GM19239 (cell line): Measurements from ENCODE around the gene ETS2.
"Not testable (repeated sequence)": the region's sequence is repeated elsewhere in the genome, so short reads cannot be mapped to it uniquely, and the experiment has no call there.

Source experiments
- DNase-seq: peaks from one replicate; pipeline ENCODE4 v3.0.0; 2011; ENCODE audit warnings: low spot score; ENCODE audit not compliant: insufficient read length
- FAIRE-seq: peaks from 2 replicates; lab custom pipeline; 2011; peaks lifted over from hg19 to GRCh38; lab: Jason Lieb, UNC

Gene ETS2

DNA sequence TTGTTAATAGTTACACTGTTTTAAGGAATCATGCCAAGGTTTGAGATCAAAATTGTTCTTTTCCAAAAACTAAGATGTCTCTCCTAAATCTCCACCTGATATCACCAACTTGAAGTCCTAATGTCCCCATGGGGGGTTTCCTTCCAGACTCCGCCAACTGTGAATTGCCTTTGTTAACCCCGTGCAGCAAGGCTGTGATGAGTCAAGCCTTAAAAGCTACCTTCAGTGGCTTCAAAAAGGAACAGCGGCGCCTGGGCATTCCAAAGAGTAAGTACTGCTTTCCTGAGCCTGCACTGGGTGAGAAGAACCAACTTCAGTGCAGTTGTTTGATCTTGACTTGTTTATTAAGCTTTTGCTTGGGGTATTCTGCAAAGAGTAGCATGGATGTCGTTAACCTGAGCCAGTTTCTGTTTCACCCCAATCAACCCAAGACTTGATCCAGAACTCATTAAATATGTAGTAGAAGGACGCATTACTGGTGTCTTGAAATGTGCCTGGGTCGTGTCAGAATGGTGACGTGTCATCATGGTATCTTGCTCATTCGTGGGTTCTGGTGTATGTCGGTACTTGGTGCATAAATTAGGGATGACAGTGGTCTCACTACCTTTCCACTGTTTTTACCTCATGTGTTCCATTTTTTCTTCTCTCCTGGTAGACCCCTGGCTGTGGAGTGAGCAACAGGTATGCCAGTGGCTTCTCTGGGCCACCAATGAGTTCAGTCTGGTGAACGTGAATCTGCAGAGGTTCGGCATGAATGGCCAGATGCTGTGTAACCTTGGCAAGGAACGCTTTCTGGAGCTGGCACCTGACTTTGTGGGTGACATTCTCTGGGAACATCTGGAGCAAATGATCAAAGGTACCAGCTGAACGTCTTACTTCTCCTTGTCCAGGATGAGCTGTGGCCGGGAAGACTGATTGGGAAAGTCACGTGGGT lies 8.7 kb downstream of the ETS2 start:
- DNase-seq: no peak
- no peak for FAIRE-seq

DNA sequence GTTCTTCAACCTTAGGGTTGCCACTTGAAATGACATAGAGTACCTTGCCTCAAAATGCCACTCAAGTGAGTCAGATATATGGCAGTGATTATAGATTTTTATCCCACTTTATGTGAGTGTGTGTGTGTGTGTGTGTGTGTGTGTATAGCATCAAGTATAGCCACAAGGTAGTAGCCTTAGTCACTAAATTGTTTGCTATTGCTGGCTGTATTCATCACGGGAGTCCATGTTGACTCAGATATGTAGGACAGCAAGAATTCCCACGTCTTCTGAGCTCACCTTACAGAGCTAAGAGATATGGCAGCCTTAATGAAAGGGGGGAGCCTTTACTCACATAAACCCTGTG lies 9.3 kb downstream of the ETS2 start:
- no peak for DNase-seq
- no peak for FAIRE-seq

- FAIRE-seq (no peak), DNase-seq (no peak)
Measured at GRCh38 chr21:38816400-38816977, 10.8 kb downstream of the ETS2 start.

DNA sequence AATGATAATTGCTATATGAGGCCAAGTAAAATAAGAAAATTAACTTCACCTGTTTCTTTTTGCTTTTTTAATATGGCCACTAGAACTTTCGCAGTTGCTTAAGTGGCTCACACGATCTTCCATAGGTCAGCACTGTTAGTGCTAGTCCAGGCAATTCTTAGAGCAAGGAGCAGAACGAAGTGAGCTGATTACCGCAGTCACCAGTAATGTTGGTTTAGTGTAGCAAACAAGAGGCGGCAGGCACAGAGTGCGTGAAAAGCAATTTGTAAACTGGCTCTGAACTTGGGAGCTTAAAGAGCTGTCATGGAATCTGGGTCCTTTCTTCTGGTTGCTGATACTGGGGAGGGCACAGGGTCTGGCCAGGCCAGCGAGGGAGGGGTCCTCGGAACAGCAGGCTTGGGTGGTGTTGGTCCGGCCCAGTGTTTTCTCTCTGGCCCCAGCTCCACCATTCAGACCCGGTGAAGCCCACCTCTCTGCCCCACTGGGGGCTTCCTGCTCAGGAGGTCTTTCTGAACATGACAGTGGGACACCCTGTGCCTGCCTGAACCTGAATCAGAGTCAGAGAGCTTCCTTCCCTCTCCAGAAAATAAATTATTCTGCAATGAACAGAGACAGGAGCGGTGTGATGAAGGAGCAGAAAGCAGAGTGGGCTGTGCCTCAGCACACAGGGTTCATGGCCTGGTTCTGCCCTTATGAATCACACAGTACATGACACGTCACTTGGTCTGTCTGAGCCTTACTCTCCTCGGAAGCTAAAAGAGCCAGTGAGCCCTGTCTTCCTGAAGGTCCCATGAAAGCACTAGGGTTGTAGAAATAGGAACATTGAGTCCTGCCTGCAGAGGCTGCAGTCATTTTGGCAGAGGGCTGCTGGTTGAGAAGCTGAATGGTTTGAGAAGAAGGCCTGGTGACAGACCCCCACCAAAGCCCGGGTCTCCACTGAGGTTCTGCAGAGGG lies 11.9 kb downstream of the ETS2 start:
- DNase-seq: no peak
- no peak for FAIRE-seq

DNA sequence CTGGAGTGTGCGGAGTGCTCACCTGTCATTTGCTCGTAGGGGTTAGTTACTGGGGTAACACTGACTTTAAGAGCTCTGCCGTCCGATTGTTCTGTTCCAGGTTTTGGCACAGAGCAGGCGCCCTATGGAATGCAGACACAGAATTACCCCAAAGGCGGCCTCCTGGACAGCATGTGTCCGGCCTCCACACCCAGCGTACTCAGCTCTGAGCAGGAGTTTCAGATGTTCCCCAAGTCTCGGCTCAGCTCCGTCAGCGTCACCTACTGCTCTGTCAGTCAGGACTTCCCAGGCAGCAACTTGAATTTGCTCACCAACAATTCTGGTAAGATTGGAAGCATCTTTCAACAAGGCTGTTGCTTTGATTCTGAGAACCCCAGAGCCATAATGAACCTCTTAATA lies 12.6 kb downstream of the ETS2 start:
- no peak for DNase-seq
- FAIRE-seq: no peak

- FAIRE-seq: no peak
- DNase-seq: no peak
Measured at GRCh38 chr21:38819051-38819718, 13.5 kb downstream of the ETS2 start.

GRCh38 chr21:38819719-38820159 lies 14.0 kb downstream of the ETS2 start:
- no peak for FAIRE-seq
- no peak for DNase-seq

GRCh38 chr21:38820471-38821239 lies 14.9 kb downstream of the ETS2 start:
- no peak for FAIRE-seq
- no peak for DNase-seq

GRCh38 chr21:38821248-38821647 lies 15.5 kb downstream of the ETS2 start:
- DNase-seq (no peak), FAIRE-seq (no peak)

GRCh38 chr21:38821959-38822682 lies 16.4 kb downstream of the ETS2 start:
- DNase-seq: no peak
- FAIRE-seq: no peak

GRCh38 chr21:38822778-38823238 lies 17.1 kb downstream of the ETS2 start:
- no peak for FAIRE-seq
- DNase-seq: no peak

GRCh38 chr21:38823737-38824123 lies 18.0 kb downstream of the ETS2 start:
- FAIRE-seq (no peak), DNase-seq (no peak)

DNA sequence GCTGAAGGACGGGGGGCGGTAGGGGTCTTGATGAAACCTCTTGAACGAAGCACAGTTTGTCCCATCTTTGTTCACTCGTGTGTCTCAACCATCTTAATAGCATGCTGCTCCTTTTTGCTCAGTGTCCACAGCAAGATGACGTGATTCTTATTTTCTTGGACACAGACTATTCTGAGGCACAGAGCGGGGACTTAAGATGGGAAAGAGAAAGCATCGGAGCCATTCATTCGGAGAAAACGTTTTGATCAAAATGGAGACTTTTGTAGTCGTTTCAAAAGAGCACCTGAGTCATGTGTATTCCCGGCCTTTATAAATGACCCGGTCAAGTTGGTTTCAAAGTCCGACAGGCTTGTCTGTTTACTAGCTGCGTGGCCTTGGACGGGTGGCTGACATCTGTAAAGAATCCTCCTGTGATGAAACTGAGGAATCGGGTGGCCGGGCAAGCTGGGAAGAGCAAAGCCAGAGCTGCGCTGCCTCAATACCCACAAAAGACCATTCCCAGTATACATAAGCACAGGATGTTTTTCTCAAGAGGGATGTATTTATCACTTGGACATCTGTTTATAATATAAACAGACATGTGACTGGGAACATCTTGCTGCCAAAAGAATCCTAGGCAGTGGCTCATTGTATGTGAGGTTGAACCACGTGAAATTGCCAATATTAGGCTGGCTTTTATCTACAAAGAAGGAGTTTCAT lies 18.5 kb downstream of the ETS2 start:
- no peak for FAIRE-seq
- no peak for DNase-seq

- FAIRE-seq: no peak
Measured at GRCh38 chr21:38825269-38825668, 19.5 kb downstream of the ETS2 start.

DNA sequence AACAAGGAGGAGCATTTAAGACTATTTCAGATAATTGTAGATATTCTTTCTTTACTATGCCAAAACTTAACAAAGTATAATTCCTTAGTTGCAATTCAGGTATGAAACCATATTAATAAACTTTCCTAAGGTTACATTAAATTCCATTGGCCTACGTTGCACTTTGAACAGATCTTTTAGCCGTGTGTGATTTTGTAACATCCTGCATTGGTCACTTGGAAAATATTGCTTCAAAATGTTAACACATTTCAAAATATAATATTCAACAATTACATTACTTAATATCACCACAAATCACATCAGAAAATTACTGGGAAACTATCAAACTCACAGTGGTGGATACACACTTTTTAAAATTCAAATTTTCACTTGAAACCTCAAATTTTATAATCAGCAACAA lies 20.2 kb downstream of the ETS2 start:
- FAIRE-seq (no peak), DNase-seq (no peak)

More at GRCh38 chr21:38825269-38825668, 19.5 kb downstream of the ETS2 start:
- no peak for DNase-seq

GRCh38 chr21:38828111-38828510 lies 22.4 kb downstream of the ETS2 start:
- FAIRE-seq, DNase-seq: not testable (repeated sequence)

GRCh38 chr21:38830671-38831525 lies 25.2 kb downstream of the ETS2 start:
- DNase-seq: no peak
- no peak for FAIRE-seq
